B cell (primary cell): ENCODE data around the gene PRKD2. TPM values are rescaled to one million over a fixed set of nuclear protein-coding genes. Genes with fewer than 3 reads are reported as not detected.
A peak's percentile ranks its signal among the peaks of the same experiment; 100 is the strongest.

Experiments
- ATAC-seq: fragments of 200-7000 bp; cut with Tn5 transposase; one replicate; pipeline ENCODE4 v1.10.0; 2021; ENCODE audit warnings: low read depth, mild to moderate bottlenecking, moderate number of reproducible peaks, moderate library complexity
- CTCF ChIA-PET: fragments of 350-600 bp; sonication (Branson Sonifier 250); formaldehyde crosslinking; loops from one replicate; lab custom pipeline; 2021; ENCODE audit warnings: antibody characterized with exemption, inconsistent platforms; lab: Charles Lee
- POLR2A ChIA-PET: fragments of 350-600 bp; sonication (Branson Sonifier 250); formaldehyde crosslinking; loops from one replicate; lab custom pipeline; 2021; ENCODE audit warnings: antibody characterized with exemption; lab: Charles Lee
- DNase-seq: peaks from one replicate; pipeline ENCODE4 v3.0.0; 2013
- H2AFZ ChIP-seq: 2 replicates; pipeline ENCODE4 v1.6.1; 2012; ENCODE audit warnings: mild to moderate bottlenecking, low read depth, low read length; ENCODE audit not compliant: insufficient read depth, poor library complexity, severe bottlenecking
- H3K27ac ChIP-seq, 2 donors: 1 replicate in 1 of 2; 2 replicates in 1 of 2; pipeline ENCODE4 v1.5.1; 2012 to 2013; ENCODE audit warnings: low read length in 2 of 2, mild to moderate bottlenecking in 2 of 2, moderate library complexity in 1 of 2
- H3K27me3 ChIP-seq, 4 experiments: fragments of 200-600 bp in 1 of 4; sonication (generic) in 1 of 4; replicated peaks in 1 of 4; 1 replicate in 2 of 4; 2 replicates in 2 of 4; pipeline versions ENCODE4 v1.6.1 to v1.7.0; 2013 to 2016; ENCODE audit warnings: low read length in 3 of 4, mild to moderate bottlenecking in 2 of 4, mixed read lengths in 1 of 4, moderate library complexity in 1 of 4; ENCODE audit not compliant: insufficient read depth in 4 of 4, control insufficient read depth in 3 of 4; ENCODE audit errors: control extremely low read depth in 1 of 4
- H3K36me3 ChIP-seq, 2 experiments: replicated peaks in 1 of 2; 1 replicate in 1 of 2; 2 replicates in 1 of 2; pipeline versions ENCODE4 v1.6.1 to v1.7.1; 2013; ENCODE audit warnings: low read length in 1 of 2; ENCODE audit not compliant: insufficient read depth in 2 of 2, control insufficient read depth in 1 of 2; ENCODE audit errors: control extremely low read depth in 1 of 2, extremely low read depth in 1 of 2
- H3K4me1 ChIP-seq, 2 donors: fragments of 200-600 bp in 1 of 2; sonication (generic) in 1 of 2; 1 replicate in 1 of 2; 2 replicates in 1 of 2; pipeline versions ENCODE4 v1.5.1 to v1.6.1; 2013 to 2017; ENCODE audit warnings: low read length in 2 of 2; ENCODE audit not compliant: control insufficient read depth in 2 of 2, insufficient read depth in 2 of 2
- H3K4me2 ChIP-seq: replicated peaks from 2 replicates; pipeline ENCODE3; 2012; ENCODE audit warnings: mild to moderate bottlenecking, low read depth, low read length; ENCODE audit not compliant: poor library complexity, severe bottlenecking
- H3K4me3 ChIP-seq, 5 experiments: fragments of 200-600 bp in 1 of 5; sonication (generic) in 1 of 5; 1 replicate in 3 of 5; 2 replicates in 2 of 5; pipeline versions ENCODE4 v1.5.1 to v1.7.0; 2011 to 2016; ENCODE audit warnings: low read length in 4 of 5, mild to moderate bottlenecking in 4 of 5, low read depth in 2 of 5, control low read depth in 1 of 5, moderate library complexity in 1 of 5; ENCODE audit not compliant: insufficient read depth in 1 of 5; ENCODE audit errors: control extremely low read depth in 1 of 5, extremely low read depth in 1 of 5
- H3K79me2 ChIP-seq: fragments of 200-600 bp; sonication (generic); one replicate; pipeline ENCODE4 v1.6.0; 2016; ENCODE audit warnings: low read length; ENCODE audit not compliant: control insufficient read depth, insufficient read depth
- H3K9ac ChIP-seq: fragments of 200-600 bp; sonication (generic); 2 replicates; pipeline ENCODE4 v1.6.1; 2017; ENCODE audit warnings: mild to moderate bottlenecking, low read length, moderate library complexity
- H3K9me3 ChIP-seq, 3 donors: one replicate each; pipeline versions ENCODE4 v1.6.1 to v1.7.1; 2013; ENCODE audit warnings: low read length in 2 of 3; ENCODE audit not compliant: control insufficient read depth in 2 of 3, insufficient read depth in 1 of 3; ENCODE audit errors: control extremely low read depth in 1 of 3
- H4K20me1 ChIP-seq: 2 replicates; pipeline ENCODE4 v1.6.0; 2012; ENCODE audit warnings: mild to moderate bottlenecking, low read length; ENCODE audit not compliant: insufficient read depth, control insufficient read depth, poor library complexity, severe bottlenecking
- H3K27ac Mint-ChIP-seq: one replicate; pipeline ENCODE4 v1.8.0; 2021; ENCODE audit warnings: mixed read lengths
- H3K27me3 Mint-ChIP-seq: one replicate; pipeline ENCODE4 v1.8.0; 2021; ENCODE audit warnings: mixed read lengths
- H3K4me1 Mint-ChIP-seq: one replicate; pipeline ENCODE4 v1.8.0; 2021; ENCODE audit warnings: mixed read lengths
- H3K4me3 Mint-ChIP-seq: one replicate; pipeline ENCODE4 v1.8.0; 2021; ENCODE audit warnings: mixed read lengths
- H3K9me3 Mint-ChIP-seq: one replicate; pipeline ENCODE4 v1.8.0; 2022; ENCODE audit warnings: mixed read lengths; ENCODE audit not compliant: insufficient read depth
- CTCF ChIP-seq: fragments of 200-600 bp; IDR thresholded peaks from one replicate; pipeline ENCODE4 v1.8.0; 2022; ENCODE audit warnings: antibody characterized with exemption, mild to moderate bottlenecking
- EZH2 ChIP-seq: IDR thresholded peaks from 2 replicates; pipeline ENCODE4 v1.6.1; 2012; ENCODE audit warnings: borderline replicate concordance, low read depth, mild to moderate bottlenecking, moderate library complexity, low read length; ENCODE audit not compliant: insufficient read depth, poor library complexity, severe bottlenecking
- WGBS: methylation state at CpG from one replicate; pipeline ENCODE4 v1.1.5; 2013; ENCODE audit warnings: missing lambda C conversion rate; ENCODE audit not compliant: insufficient coverage; 5-methylcytosine and 5-hydroxymethylcytosine counted together
- intact Hi-C: fragments of 100-400 bp; cut with micrococcal nuclease; formaldehyde crosslinking; loops from one replicate; pipeline ENCODE4 v1.10.0; 2022
- polyA plus RNA-seq: library from polyadenylated mRNA; depleted of rRNA; stranded (reverse); fragments of >200 nt; gene quantifications from 2 replicates; pipeline ENCODE4 v1.2.3, GENCODE V29; 2012
- total RNA-seq, 2 donors: library from RNA; stranded (reverse); fragments of 120-200 nt in 1 of 2; gene quantifications; 1 replicate in 1 of 2; 2 replicates in 1 of 2; pipeline versions ENCODE4 v1.2.3 to v1.2.4, GENCODE V29; 2013 to 2022

PRKD2 gene
- total and polyA plus RNA-seq, 2 donors (not counting 1 experiment from before 2014, with no cell fraction given) = 192 to 208 TPM

- intact Hi-C loops = loop anchor here (2.0 to 5.0 kb wide), 2 partner anchors 71 to 99 kb away; no protein-coding TSS in a partner anchor
- no peak for ATAC-seq
- peak overlapping the region; percentile 95 for H3K27ac Mint-ChIP-seq
These were observed 791 bp downstream of the PRKD2 start for GRCh38 chr19:46715975-46716671.

More at GRCh38 chr19:46715975-46716671, 791 bp downstream of the PRKD2 start:
- peak overlapping the region; percentile 97 for H3K4me3 Mint-ChIP-seq
- H3K79me2 ChIP-seq = peaks cover 64% of the 10 kb centered on the region
- H3K9ac ChIP-seq = peak overlapping the region; percentile 92
- H3K4me1 ChIP-seq = peaks cover 47 to 64% of the 10 kb centered on the region in 2 donors
- WGBS = 1% methylated on average over 42 of the region's 42 CpGs
- no peaks in the 10 kb centered on the region for H3K9me3 ChIP-seq
- H2AFZ ChIP-seq = peak overlapping the region; percentile 74
- CTCF ChIA-PET = interaction anchor here (4.2 to 4.4 kb wide), 2 partner anchors 12 to 13 kb away, joined by 55 to 65 read pairs; no protein-coding TSS in a partner anchor
- H4K20me1 ChIP-seq = peaks cover 36% of the 10 kb centered on the region
- TF ChIP-seq EZH2 (no peak), CTCF (no peak)
- no peaks in the 10 kb centered on the region for H3K27me3 Mint-ChIP-seq
- peaks cover 0 to 20% of the 10 kb centered on the region in 2 experiments for H3K36me3 ChIP-seq
- peak overlapping the region; percentile 94 for H3K4me2 ChIP-seq
- no peaks in the 10 kb centered on the region for H3K9me3 Mint-ChIP-seq
- H3K27ac ChIP-seq = peak overlapping the region; percentile 82 to 89
- H3K4me1 Mint-ChIP-seq = peaks cover 56% of the 10 kb centered on the region
- peak; percentile 25 for DNase-seq
- H3K4me3 ChIP-seq = peak overlapping the region; percentile 77 to 99 (median 92)
- no peaks in the 10 kb centered on the region for H3K27me3 ChIP-seq
- POLR2A ChIA-PET = interaction anchor here (0.6 to 0.7 kb wide), 3 partner anchors 101 to 114 kb away, joined by 3 to 7 read pairs (median 3); no protein-coding TSS in a partner anchor
